Astrocyte (in vitro differentiated cells and primary cell): ENCODE results near the gene CYP4B1. TPM values are rescaled to one million over a fixed set of nuclear protein-coding genes. Genes with fewer than 3 reads are reported as not detected.

Experiments
- DNase-seq: peaks from one replicate; pipeline ENCODE4 v3.0.0-alpha.2; 2010; ENCODE audit warnings: low read depth
- FAIRE-seq: peaks from 2 replicates; lab custom pipeline; 2011; peaks lifted over from hg19 to GRCh38; lab: Jason Lieb, UNC
- H2AFZ ChIP-seq: 2 replicates; pipeline ENCODE4 v1.6.0; 2012; ENCODE audit warnings: low read depth, low read length, inconsistent platforms
- H3K27ac ChIP-seq: 2 replicates; pipeline ENCODE4 v1.5.1; 2011; ENCODE audit warnings: low read depth, low read length, inconsistent platforms
- H3K27me3 ChIP-seq: 2 replicates; pipeline ENCODE4 v1.6.0; 2011; ENCODE audit warnings: low read length, inconsistent platforms; ENCODE audit not compliant: insufficient read depth
- H3K36me3 ChIP-seq: 2 replicates; pipeline ENCODE4 v1.5.1; 2011; ENCODE audit warnings: low read length, inconsistent platforms; ENCODE audit not compliant: insufficient read depth
- H3K4me1 ChIP-seq: 2 replicates; pipeline ENCODE4 v1.5.1; 2011; ENCODE audit warnings: low read length, inconsistent platforms; ENCODE audit not compliant: insufficient read depth
- H3K4me2 ChIP-seq: 2 replicates; pipeline ENCODE4 v1.6.0; 2012; ENCODE audit warnings: low read length, inconsistent platforms
- H3K4me3 ChIP-seq: 2 replicates; pipeline ENCODE4 v1.5.1; 2011; ENCODE audit warnings: low read depth, mild to moderate bottlenecking, low read length, inconsistent platforms; ENCODE audit not compliant: insufficient read depth
- H3K79me2 ChIP-seq: 2 replicates; pipeline ENCODE4 v1.6.0; 2012; ENCODE audit warnings: mild to moderate bottlenecking, low read length, inconsistent platforms; ENCODE audit not compliant: insufficient read depth
- H3K9ac ChIP-seq: 2 replicates; pipeline ENCODE4 v1.6.0; 2012; ENCODE audit warnings: mild to moderate bottlenecking, low read length, inconsistent platforms
- H3K9me3 ChIP-seq: 2 replicates; pipeline ENCODE4 v1.5.1; 2012; ENCODE audit warnings: low read depth, mild to moderate bottlenecking, low read length, inconsistent platforms; ENCODE audit not compliant: insufficient read depth
- H4K20me1 ChIP-seq: 2 replicates; pipeline ENCODE4 v1.6.0; 2012; ENCODE audit warnings: low read length, inconsistent platforms; ENCODE audit not compliant: insufficient read depth
- H3K27ac Mint-ChIP-seq: one replicate; pipeline ENCODE4 v1.8.0; 2021; ENCODE audit warnings: mild to moderate bottlenecking, mixed read lengths; ENCODE audit not compliant: unreplicated experiment
- H3K27me3 Mint-ChIP-seq: one replicate; pipeline ENCODE4 v1.8.0; 2021; ENCODE audit warnings: low read depth, mixed read lengths; ENCODE audit not compliant: unreplicated experiment
- H3K36me3 Mint-ChIP-seq: one replicate; pipeline ENCODE4 v1.8.0; 2021; ENCODE audit warnings: low read depth, mixed read lengths; ENCODE audit not compliant: unreplicated experiment
- H3K4me1 Mint-ChIP-seq: one replicate; pipeline ENCODE4 v1.8.0; 2021; ENCODE audit warnings: low read depth, mixed read lengths; ENCODE audit not compliant: unreplicated experiment
- H3K4me3 Mint-ChIP-seq: one replicate; pipeline ENCODE4 v1.8.0; 2021; ENCODE audit warnings: mild to moderate bottlenecking, moderate library complexity, mixed read lengths; ENCODE audit not compliant: unreplicated experiment
- H3K9me3 Mint-ChIP-seq: one replicate; pipeline ENCODE4 v1.8.0; 2021; ENCODE audit warnings: mild to moderate bottlenecking, mixed read lengths; ENCODE audit not compliant: unreplicated experiment
- CTCF ChIP-seq: IDR thresholded peaks from 2 replicates; pipeline ENCODE4 v1.5.1; 2011; ENCODE audit warnings: low read depth, mild to moderate bottlenecking, inconsistent platforms, low read length, moderate library complexity; ENCODE audit not compliant: insufficient read depth
- EZH2 ChIP-seq: IDR thresholded peaks from 2 replicates; pipeline ENCODE4 v1.6.1; 2012; ENCODE audit warnings: mild to moderate bottlenecking, low read length, inconsistent platforms; ENCODE audit not compliant: insufficient read depth
- total RNA-seq: library from RNA; stranded (reverse); gene quantifications from 2 replicates; pipeline ENCODE4 v1.2.1, GENCODE V29; 2021

CYP4B1 gene
- total RNA-seq, 1 donor from 2014 or later = not detected

DNA sequence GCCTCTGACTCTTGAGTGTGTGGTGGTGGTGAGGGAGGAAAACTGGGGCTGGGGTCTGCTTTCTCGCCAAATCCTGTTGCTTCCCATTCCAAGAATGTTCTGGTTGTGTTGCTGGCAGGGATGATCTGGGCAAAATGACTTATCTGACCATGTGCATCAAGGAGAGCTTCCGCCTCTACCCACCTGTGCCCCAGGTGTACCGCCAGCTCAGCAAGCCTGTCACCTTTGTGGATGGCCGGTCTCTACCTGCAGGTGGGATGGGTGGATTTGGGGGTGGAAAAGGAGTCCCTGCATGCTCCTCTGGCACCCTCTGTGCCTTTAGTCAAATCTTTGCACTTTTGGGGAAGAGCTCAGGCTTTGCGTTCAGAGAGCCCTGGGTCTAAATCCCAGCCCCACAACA lies 18.1 kb downstream of the CYP4B1 start:
- Histone ChIP-seq H3K9me3 (no peaks in the 10 kb centered on the region), H3K4me2 (no peak overlapping the region), H3K4me1 (no peaks in the 10 kb centered on the region), H3K36me3 (no peaks in the 10 kb centered on the region), H3K4me3 (no peak overlapping the region), H3K79me2 (no peaks in the 10 kb centered on the region), H2AFZ (no peak overlapping the region), H3K27me3 (no peaks in the 10 kb centered on the region), H4K20me1 (no peaks in the 10 kb centered on the region), H3K27ac (no peak overlapping the region), H3K9ac (no peak overlapping the region)
- Mint-ChIP-seq H3K27ac (no peak overlapping the region), H3K4me1 (no peaks in the 10 kb centered on the region), H3K27me3 (peaks cover 12% of the 10 kb centered on the region), H3K36me3 (no peaks in the 10 kb centered on the region), H3K9me3 (no peaks in the 10 kb centered on the region), H3K4me3 (no peak overlapping the region)
- DNase-seq (no peak), FAIRE-seq (no peak)
- no peak for TF ChIP-seq EZH2
- TF ChIP-seq CTCF = no peak

GRCh38 chr1:46817814-46818213 lies 19.0 kb downstream of the CYP4B1 start:
- no peak overlapping the region for H3K4me3 Mint-ChIP-seq
- FAIRE-seq = no peak

More at GRCh38 chr1:46817814-46818213, 19.0 kb downstream of the CYP4B1 start:
- Histone ChIP-seq H3K27me3 (no peaks in the 10 kb centered on the region), H2AFZ (no peak overlapping the region), H3K4me2 (no peak overlapping the region), H4K20me1 (no peaks in the 10 kb centered on the region), H3K9me3 (no peaks in the 10 kb centered on the region), H3K9ac (no peak overlapping the region), H3K79me2 (no peaks in the 10 kb centered on the region), H3K27ac (no peak overlapping the region), H3K36me3 (no peaks in the 10 kb centered on the region), H3K4me3 (no peak overlapping the region), H3K4me1 (no peaks in the 10 kb centered on the region)
- H3K27ac Mint-ChIP-seq = no peak overlapping the region
- peaks cover 10% of the 10 kb centered on the region for H3K27me3 Mint-ChIP-seq
- no peak for DNase-seq
- no peaks in the 10 kb centered on the region for H3K9me3 Mint-ChIP-seq
- TF ChIP-seq CTCF = no peak
- TF ChIP-seq EZH2 = no peak
- peaks cover 3% of the 10 kb centered on the region for H3K4me1 Mint-ChIP-seq
- no peaks in the 10 kb centered on the region for H3K36me3 Mint-ChIP-seq
